Neural crest cell (in vitro differentiated cells): ENCODE results near the gene NIM1K. TPM values are rescaled to one million over a fixed set of nuclear protein-coding genes. Genes with fewer than 3 reads are reported as not detected.

ENCODE experiments used
- DNase-seq: peaks from one replicate; pipeline ENCODE4 v3.0.0; 2021; ENCODE audit warnings: low read depth, mixed read lengths, low spot score
- H3K27ac Mint-ChIP-seq: one replicate; pipeline ENCODE4 v1.8.0; 2021; ENCODE audit warnings: mild to moderate bottlenecking, mixed read lengths; ENCODE audit not compliant: unreplicated experiment
- H3K27me3 Mint-ChIP-seq: 2 replicates; pipeline ENCODE4 v1.8.0; 2021; ENCODE audit warnings: low read depth, mild to moderate bottlenecking, mixed read lengths
- H3K36me3 Mint-ChIP-seq: 2 replicates; pipeline ENCODE4 v1.8.0; 2021; ENCODE audit warnings: low read depth, mild to moderate bottlenecking, mixed read lengths
- H3K4me1 Mint-ChIP-seq: 2 replicates; pipeline ENCODE4 v1.8.0; 2021; ENCODE audit warnings: mixed read lengths
- H3K4me3 Mint-ChIP-seq: one replicate; pipeline ENCODE4 v1.8.0; 2021; ENCODE audit warnings: mild to moderate bottlenecking, mixed read lengths
- H3K9me3 Mint-ChIP-seq: 2 replicates; pipeline ENCODE4 v1.8.0; 2021; ENCODE audit warnings: mixed read lengths
- CTCF ChIP-seq: fragments of 200-600 bp; sonication (generic); conservative IDR thresholded peaks from 2 replicates; pipeline ENCODE4 v1.5.0; 2021; ENCODE audit warnings: antibody characterized with exemption, mild to moderate bottlenecking
- total RNA-seq: library from RNA; stranded (reverse); gene quantifications from 2 replicates; pipeline ENCODE4 v1.2.1, GENCODE V29; 2021

NIM1K gene
- total RNA-seq, 1 donor from 2014 or later: 0.30 TPM

GRCh38 chr5:43309637-43310036, 117.6 kb downstream of the NIM1K start:
- H3K27ac Mint-ChIP-seq: peak overlapping the region; percentile 40
- H3K36me3 Mint-ChIP-seq: peaks cover 23% of the 10 kb centered on the region
- H3K4me1 Mint-ChIP-seq: peaks cover 71% of the 10 kb centered on the region
- no peak for TF ChIP-seq CTCF
- H3K9me3 Mint-ChIP-seq: peaks cover 6% of the 10 kb centered on the region
- DNase-seq: no peak
- peak overlapping the region; percentile 97 for H3K4me3 Mint-ChIP-seq
- H3K27me3 Mint-ChIP-seq: no peaks in the 10 kb centered on the region

DNA sequence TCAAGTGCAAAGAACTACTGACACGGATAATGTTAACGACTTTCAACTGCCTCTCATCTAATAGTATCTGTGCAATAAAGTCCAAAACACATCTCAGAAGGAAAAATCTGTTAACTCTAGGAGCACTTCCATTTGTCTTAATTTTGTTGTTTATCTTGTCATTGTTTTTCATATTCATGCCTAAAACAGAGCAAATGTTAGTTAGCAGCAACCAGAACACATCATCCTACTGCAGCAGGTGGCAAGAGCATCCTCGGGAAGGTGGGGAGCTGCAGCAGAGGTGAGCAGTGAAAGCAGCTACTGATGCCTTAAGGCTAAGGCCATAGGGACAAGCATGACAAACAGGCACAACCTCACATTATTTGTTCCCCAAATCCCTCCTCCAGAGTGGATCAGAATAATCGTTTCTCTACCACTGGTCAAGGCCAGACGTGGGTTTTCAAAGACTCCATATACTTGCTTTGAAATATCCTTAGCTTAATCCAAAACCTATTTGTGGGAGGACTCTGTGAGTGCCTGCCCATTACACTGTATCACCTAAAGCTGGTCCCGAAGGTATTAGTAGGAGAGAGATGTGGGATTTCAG, 120.1 kb downstream of the NIM1K start:
- Mint-ChIP-seq H3K27me3 (no peaks in the 10 kb centered on the region), H3K4me3 (peak overlapping the region; percentile 97), H3K27ac (peak overlapping the region; percentile 95), H3K36me3 (peaks cover 31% of the 10 kb centered on the region), H3K4me1 (peaks cover 74% of the 10 kb centered on the region), H3K9me3 (peaks cover 16% of the 10 kb centered on the region)
- DNase-seq: no peak
- no peak for TF ChIP-seq CTCF

GRCh38 chr5:43312699-43313034, 120.6 kb downstream of the NIM1K start:
- H3K9me3 Mint-ChIP-seq: peaks cover 19% of the 10 kb centered on the region
- H3K36me3 Mint-ChIP-seq: peaks cover 31% of the 10 kb centered on the region
- peak overlapping the region; percentile 97 for H3K4me3 Mint-ChIP-seq
- no peaks in the 10 kb centered on the region for H3K27me3 Mint-ChIP-seq
- H3K4me1 Mint-ChIP-seq: peaks cover 69% of the 10 kb centered on the region
- TF ChIP-seq CTCF: no peak
- peak overlapping the region; percentile 95 for H3K27ac Mint-ChIP-seq
- no peak for DNase-seq

DNA sequence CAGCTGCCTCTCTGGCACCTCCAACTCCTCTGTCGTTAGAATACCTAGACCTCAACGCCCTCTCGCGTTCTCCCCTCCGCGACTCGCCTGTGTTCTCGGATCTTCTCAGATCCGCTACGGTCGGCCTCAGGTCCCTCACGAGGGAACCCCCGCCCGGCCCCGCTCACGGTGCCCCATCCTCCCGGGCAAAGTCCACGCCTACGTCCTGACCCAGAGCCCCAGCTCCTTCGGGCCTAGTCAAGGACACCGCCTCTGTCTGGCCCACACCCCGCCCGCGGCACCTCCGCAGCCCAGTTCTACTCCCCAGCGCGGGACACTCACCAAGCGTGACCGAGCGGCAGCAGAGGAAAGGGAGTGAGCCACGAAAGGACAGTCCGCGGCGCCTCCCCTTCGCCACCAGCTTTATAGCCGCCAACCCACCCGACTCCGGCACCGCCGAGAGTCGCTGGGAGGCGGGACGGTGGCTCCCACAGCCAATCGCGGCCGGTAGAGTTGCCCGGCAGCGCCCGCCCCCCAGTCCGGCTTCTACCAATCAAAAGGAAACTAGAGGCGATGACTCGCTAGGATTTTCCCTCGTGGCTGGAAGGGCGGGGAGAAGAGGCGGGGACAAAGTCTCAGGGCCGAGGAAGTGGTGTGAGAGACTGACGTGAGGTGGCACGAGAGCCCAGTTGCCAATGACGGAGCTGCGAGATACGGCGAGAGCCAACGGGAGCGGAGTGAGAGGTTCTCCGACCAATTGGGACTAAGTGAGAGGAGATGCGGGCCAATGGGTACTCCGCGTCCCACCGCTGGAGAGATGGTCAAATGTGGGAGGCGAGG, 121.2 kb downstream of the NIM1K start, which contains the start of gene HMGCS1:
HMGCS1 (minus strand) TSS at position 378 of the 819 bp plus-strand sequence. CDS start 14,447 bp downstream, outside the sequence.
- H3K27ac Mint-ChIP-seq: peak within 1 kb of the TSS; percentile 95
- peaks cover 21% of the 10 kb centered on the region for H3K9me3 Mint-ChIP-seq
- TF ChIP-seq CTCF: no peak
- peak within 1 kb of the TSS; percentile 97 for H3K4me3 Mint-ChIP-seq
- DNase-seq: peak; percentile 96
- H3K36me3 Mint-ChIP-seq: peaks cover 36% of the 10 kb centered on the region
- H3K4me1 Mint-ChIP-seq: peaks cover 64% of the 10 kb centered on the region
- no peaks in the 10 kb centered on the region for H3K27me3 Mint-ChIP-seq

DNA sequence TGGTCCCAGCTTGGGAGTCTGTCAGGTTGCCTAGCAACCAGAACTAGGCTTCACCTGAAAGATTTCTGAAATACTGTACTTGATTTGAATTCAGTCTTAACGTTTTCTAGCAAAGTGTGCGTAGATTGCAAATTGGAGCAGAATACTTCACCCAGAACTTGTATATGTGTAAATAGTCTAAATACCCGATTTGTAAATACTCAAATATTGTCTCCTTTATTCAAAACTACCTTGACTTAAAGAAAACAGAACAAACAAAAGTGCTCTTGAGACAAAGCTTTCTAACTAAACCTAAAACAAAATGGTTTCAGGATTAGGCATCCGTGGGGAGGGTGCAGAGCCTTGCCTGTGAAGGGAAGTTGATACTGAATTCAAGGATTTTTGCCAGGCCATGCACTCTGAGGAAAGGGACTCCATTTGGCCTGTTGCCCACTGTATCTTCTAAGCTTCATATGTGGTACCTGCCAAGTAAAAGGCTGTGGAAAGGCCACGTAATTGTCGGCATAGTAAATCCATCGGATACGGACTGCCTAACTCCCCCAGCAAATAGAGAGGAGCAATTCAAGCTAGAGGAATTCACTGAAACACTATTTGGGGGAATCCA, 121.9 kb downstream of the NIM1K start:
- no peaks in the 10 kb centered on the region for H3K27me3 Mint-ChIP-seq
- peaks cover 21% of the 10 kb centered on the region for H3K9me3 Mint-ChIP-seq
- peaks cover 56% of the 10 kb centered on the region for H3K4me1 Mint-ChIP-seq
- peaks cover 38% of the 10 kb centered on the region for H3K36me3 Mint-ChIP-seq
- TF ChIP-seq CTCF: no peak
- H3K4me3 Mint-ChIP-seq: peak overlapping the region; percentile 97
- H3K27ac Mint-ChIP-seq: peak overlapping the region; percentile 94
- DNase-seq: peak; percentile 18
